ENCODE results near the gene ZBTB25.

- TF ChIP-seq CTCF (IDR thresholded peaks at IDR 0.05; ENCODE audit: insufficient read depth, low read depth, low read length): peak; percentile 25
- no peak for TF ChIP-seq EZH2 (IDR thresholded peaks at IDR 0.05; ENCODE audit: insufficient read depth, low read length)
Observed at GRCh38 chr14:64465831-64466554, 37.6 kb downstream of the ZBTB25 start.

All from astrocyte (in vitro differentiated cells and primary cell).